ENCODE data around the gene RNF157.
"Not testable (repeated sequence)": the region's sequence is repeated elsewhere in the genome, so short reads cannot be mapped to it uniquely, and the experiment has no call there.

The RNF157 gene

DNA sequence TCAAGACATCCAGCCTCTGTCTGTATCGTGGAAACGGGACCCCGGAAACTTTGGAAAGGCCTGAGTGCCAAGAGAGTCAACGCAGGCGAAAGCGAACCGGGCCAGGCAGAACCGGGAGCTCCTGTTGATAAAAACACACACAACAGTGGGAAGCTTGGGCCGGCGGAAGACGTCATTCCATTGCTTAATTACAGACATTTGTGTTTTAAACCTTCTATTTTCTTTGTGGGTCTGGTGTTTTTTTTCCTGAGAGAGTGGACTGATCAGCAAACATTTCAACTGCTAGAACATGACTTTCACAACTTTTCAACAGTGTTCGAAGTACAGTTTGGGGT is 878 bp upstream of the RNF157 start:
- Histone ChIP-seq H3K4me1 (ENCODE audit: control insufficient read depth, insufficient read depth, low read length) (no peaks in the 10 kb centered on the region; the same call in 1 of the 2 replicates), H3K27ac (ENCODE audit: low read length) (no peak overlapping the region), H3K4me3 (ENCODE audit: low read length) (peak overlapping the region; percentile 31; the same call in 1 of the 2 replicates), H3K9me3 (ENCODE audit: control insufficient read depth, insufficient read depth, low read length) (no peaks in the 10 kb centered on the region), H3K36me3 (ENCODE audit: control insufficient read depth, insufficient read depth, low read length) (no peaks in the 10 kb centered on the region; the same call in 1 of the 2 replicates), H3K27me3 (ENCODE audit: control insufficient read depth, insufficient read depth, low read length) (peaks cover 8% of the 10 kb centered on the region; the same call in 1 of the 2 replicates)
- WGBS (ENCODE audit: insufficient coverage, insufficient read length), result no CpG with 5 or more reads among the region's 12 CpGs
- no peak for DNase-seq (ENCODE audit: low read depth, low spot score)

DNA sequence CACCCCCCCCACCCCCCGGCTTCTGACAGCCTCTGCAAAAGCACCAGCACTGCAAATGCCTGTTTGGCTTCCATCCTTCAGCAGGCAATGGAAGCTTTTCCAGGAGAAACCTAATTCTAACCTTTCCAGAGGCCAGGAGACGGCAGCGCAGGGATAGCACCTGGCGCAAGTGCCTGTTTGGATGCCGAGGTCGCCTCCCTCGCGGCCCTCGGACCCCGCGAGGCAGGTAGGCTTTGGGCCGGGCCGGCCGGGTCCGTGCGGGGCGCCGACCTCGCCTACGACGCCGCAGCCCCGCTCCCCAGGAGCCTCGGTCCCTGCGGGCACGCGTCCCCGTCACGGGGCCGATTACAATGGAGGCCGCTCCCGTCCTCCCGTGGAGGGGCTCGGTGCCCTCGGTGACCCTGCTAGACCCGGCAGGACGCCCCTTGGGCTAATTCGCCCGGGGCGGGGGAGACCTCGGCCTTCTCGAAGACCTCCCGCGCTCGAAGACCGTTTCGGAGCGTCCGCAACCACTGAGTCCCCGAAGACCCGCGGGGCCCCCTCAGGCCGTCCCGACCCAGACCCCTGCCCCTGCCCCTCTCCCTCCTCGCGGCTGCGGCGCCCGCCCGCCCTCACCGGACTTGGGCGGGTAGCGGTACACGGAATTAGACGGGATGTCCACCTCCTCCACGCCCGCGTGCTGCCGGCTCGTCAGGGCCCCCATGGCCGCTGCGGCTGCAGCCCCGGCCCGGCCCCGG is 587 bp downstream of the RNF157 start:
- no peak for DNase-seq (ENCODE audit: low read depth, low spot score)
- Histone ChIP-seq H3K4me1 (ENCODE audit: control insufficient read depth, insufficient read depth, low read length) (no peaks in the 10 kb centered on the region; the same call in 1 of the 2 replicates), H3K36me3 (ENCODE audit: control insufficient read depth, insufficient read depth, low read length) (no peaks in the 10 kb centered on the region; the same call in 1 of the 2 replicates), H3K4me3 (ENCODE audit: low read length) (peak overlapping the region; percentile 41; the same call in 1 of the 2 replicates), H3K27me3 (ENCODE audit: control insufficient read depth, insufficient read depth, low read length) (peaks cover 8% of the 10 kb centered on the region; the same call in 1 of the 2 replicates), H3K27ac (ENCODE audit: low read length) (no peak overlapping the region), H3K9me3 (ENCODE audit: control insufficient read depth, insufficient read depth, low read length) (no peaks in the 10 kb centered on the region)
- no CpG with 5 or more reads among the region's 75 CpGs for WGBS (ENCODE audit: insufficient coverage, insufficient read length)

GRCh38 chr17:76238847-76239537 is 1.3 kb downstream of the RNF157 start:
- H3K27me3 ChIP-seq (ENCODE audit: control insufficient read depth, insufficient read depth, low read length), result peaks cover 8% of the 10 kb centered on the region; the same call in 1 of the 2 replicates
- H3K36me3 ChIP-seq (ENCODE audit: control insufficient read depth, insufficient read depth, low read length), result no peaks in the 10 kb centered on the region; the same call in 1 of the 2 replicates
- H3K4me1 ChIP-seq (ENCODE audit: control insufficient read depth, insufficient read depth, low read length), result no peaks in the 10 kb centered on the region; the same call in 1 of the 2 replicates
- WGBS (ENCODE audit: insufficient coverage, insufficient read length), result no CpG with 5 or more reads among the region's 11 CpGs
- no peak overlapping the region for H3K27ac ChIP-seq (ENCODE audit: low read length)
- H3K4me3 ChIP-seq (ENCODE audit: low read length), result no peak overlapping the region
- no peak for DNase-seq (ENCODE audit: low read depth, low spot score)
- no peaks in the 10 kb centered on the region for H3K9me3 ChIP-seq (ENCODE audit: control insufficient read depth, insufficient read depth, low read length)

DNA sequence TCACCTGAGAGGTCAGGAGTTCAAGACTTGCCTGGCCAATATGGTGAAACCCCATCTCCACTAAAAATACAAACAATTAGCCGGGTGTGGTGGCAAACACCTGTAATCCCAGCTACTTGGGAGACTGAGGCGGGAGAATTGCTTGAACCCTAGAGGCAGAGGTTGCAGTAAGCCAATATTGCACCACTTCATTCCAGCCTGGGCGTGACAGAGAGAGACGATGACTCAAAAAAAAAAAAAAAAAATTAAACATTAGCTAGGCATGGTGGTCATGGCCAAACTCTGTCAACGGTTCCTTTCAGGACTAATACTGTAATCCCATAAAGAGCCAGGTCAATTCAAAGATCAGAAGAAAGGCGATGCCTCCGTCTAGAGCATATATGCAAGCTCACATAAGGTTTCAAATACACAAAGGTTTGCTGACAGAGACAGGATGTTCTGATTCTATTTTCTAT is 2.4 kb downstream of the RNF157 start:
- H3K27me3 ChIP-seq (ENCODE audit: control insufficient read depth, insufficient read depth, low read length), result peaks cover 8% of the 10 kb centered on the region; the same call in 1 of the 2 replicates
- no peaks in the 10 kb centered on the region; the same call in 1 of the 2 replicates for H3K36me3 ChIP-seq (ENCODE audit: control insufficient read depth, insufficient read depth, low read length)
- no peak overlapping the region for H3K27ac ChIP-seq (ENCODE audit: low read length)
- no peak for DNase-seq (ENCODE audit: low read depth, low spot score)
- H3K9me3 ChIP-seq (ENCODE audit: control insufficient read depth, insufficient read depth, low read length), result no peaks in the 10 kb centered on the region
- no peak overlapping the region for H3K4me3 ChIP-seq (ENCODE audit: low read length)
- no CpG with 5 or more reads among the region's 7 CpGs for WGBS (ENCODE audit: insufficient coverage, insufficient read length)
- no peaks in the 10 kb centered on the region for H3K4me1 ChIP-seq (ENCODE audit: control insufficient read depth, insufficient read depth, low read length)

DNA sequence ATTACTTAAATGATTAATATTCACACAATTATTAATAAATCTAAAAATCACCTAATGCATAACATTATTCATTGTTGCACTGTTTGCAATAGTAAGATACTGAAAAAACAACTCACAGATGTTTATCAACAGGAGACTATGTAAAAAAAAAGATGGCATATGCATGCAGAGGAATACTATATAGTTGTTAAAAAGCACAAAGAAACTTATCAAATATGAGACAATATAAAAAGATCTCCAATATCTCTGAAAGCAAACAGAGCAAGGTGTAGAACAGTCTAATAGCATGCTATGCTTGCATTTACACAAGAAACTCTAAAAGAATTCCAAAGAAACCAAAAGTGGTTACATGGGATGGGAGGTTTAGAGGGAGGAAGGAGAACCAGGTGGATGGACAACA is 3.7 kb downstream of the RNF157 start:
- Histone ChIP-seq H3K4me3 (ENCODE audit: low read length) (no peak overlapping the region), H3K27ac (ENCODE audit: low read length) (no peak overlapping the region), H3K27me3 (ENCODE audit: control insufficient read depth, insufficient read depth, low read length) (peaks cover 8% of the 10 kb centered on the region; the same call in 1 of the 2 replicates), H3K36me3 (ENCODE audit: control insufficient read depth, insufficient read depth, low read length) (no peaks in the 10 kb centered on the region; the same call in 1 of the 2 replicates), H3K9me3 (ENCODE audit: control insufficient read depth, insufficient read depth, low read length) (no peaks in the 10 kb centered on the region), H3K4me1 (ENCODE audit: control insufficient read depth, insufficient read depth, low read length) (no peaks in the 10 kb centered on the region)
- DNase-seq (ENCODE audit: low read depth, low spot score), result no peak

DNA sequence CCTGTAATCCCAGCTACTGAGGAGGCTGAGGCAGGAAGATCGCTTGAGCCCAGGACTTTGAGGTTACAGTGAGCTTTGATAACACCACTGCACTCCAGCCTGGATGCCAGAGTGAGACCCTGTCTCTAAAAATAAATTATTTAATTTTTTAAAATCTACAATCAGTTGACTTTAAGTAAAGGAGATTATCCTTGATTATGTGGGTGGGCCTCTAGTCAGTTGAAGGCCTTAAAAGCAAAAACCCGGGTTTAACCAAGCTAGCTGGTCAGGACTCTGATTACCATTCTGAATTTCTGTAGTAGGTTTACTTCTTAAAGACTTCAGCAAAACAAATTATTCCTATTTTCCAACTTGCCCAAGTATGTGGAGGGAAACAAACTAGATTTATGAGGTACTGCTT is 4.4 kb downstream of the RNF157 start:
- WGBS (ENCODE audit: insufficient coverage, insufficient read length), result no CpG with 5 or more reads among the region's 2 CpGs
- no peaks in the 10 kb centered on the region for H3K4me1 ChIP-seq (ENCODE audit: control insufficient read depth, insufficient read depth, low read length)
- H3K4me3 ChIP-seq (ENCODE audit: low read length), result no peak overlapping the region
- no peak for DNase-seq (ENCODE audit: low read depth, low spot score)
- no peaks in the 10 kb centered on the region; the same call in 1 of the 2 replicates for H3K36me3 ChIP-seq (ENCODE audit: control insufficient read depth, insufficient read depth, low read length)
- H3K9me3 ChIP-seq (ENCODE audit: control insufficient read depth, insufficient read depth, low read length), result no peaks in the 10 kb centered on the region
- no peak overlapping the region for H3K27ac ChIP-seq (ENCODE audit: low read length)
- peaks cover 8% of the 10 kb centered on the region; the same call in 1 of the 2 replicates for H3K27me3 ChIP-seq (ENCODE audit: control insufficient read depth, insufficient read depth, low read length)

DNA sequence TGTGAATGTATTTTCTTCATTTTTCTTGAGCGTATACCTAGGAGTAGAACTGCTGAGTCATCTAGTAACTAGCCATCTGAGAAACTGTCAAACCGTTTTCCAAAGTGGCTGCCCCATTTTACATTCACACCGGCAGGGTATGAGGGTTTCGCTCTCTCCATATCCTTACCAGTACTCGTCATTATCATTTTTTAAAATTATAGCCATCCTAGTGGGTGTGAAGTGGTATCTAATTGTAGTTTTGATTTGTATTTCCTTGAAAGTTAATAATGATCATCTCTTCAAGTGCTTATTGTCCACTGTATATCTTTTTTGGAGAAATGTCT is 6.0 kb downstream of the RNF157 start:
- Histone ChIP-seq H3K27me3 (ENCODE audit: control insufficient read depth, insufficient read depth, low read length) (peaks cover 5% of the 10 kb centered on the region; the same call in 1 of the 2 replicates), H3K4me3 (ENCODE audit: low read length) (no peak overlapping the region), H3K4me1 (ENCODE audit: control insufficient read depth, insufficient read depth, low read length) (no peaks in the 10 kb centered on the region), H3K9me3 (ENCODE audit: control insufficient read depth, insufficient read depth, low read length) (no peaks in the 10 kb centered on the region), H3K36me3 (ENCODE audit: control insufficient read depth, insufficient read depth, low read length) (no peaks in the 10 kb centered on the region), H3K27ac (ENCODE audit: low read length) (no peak overlapping the region)
- no CpG with 5 or more reads among the region's 5 CpGs for WGBS (ENCODE audit: insufficient coverage, insufficient read length)
- no peak for DNase-seq (ENCODE audit: low read depth, low spot score)

- H3K27ac ChIP-seq (ENCODE audit: low read length), result no peak overlapping the region
- H3K4me1 ChIP-seq (ENCODE audit: control insufficient read depth, insufficient read depth, low read length), result no peaks in the 10 kb centered on the region
- DNase-seq (ENCODE audit: low read depth, low spot score), result no peak
- H3K4me3 ChIP-seq (ENCODE audit: low read length), result no peak overlapping the region
- no peaks in the 10 kb centered on the region for H3K36me3 ChIP-seq (ENCODE audit: control insufficient read depth, insufficient read depth, low read length)
- peaks cover under 1% of the 10 kb centered on the region; the same call in 1 of the 2 replicates for H3K27me3 ChIP-seq (ENCODE audit: control insufficient read depth, insufficient read depth, low read length)
- no peaks in the 10 kb centered on the region for H3K9me3 ChIP-seq (ENCODE audit: control insufficient read depth, insufficient read depth, low read length)
- no CpG with 5 or more reads among the region's 6 CpGs for WGBS (ENCODE audit: insufficient coverage, insufficient read length)
Measured at GRCh38 chr17:76233588-76234353, 6.5 kb downstream of the RNF157 start.

DNA sequence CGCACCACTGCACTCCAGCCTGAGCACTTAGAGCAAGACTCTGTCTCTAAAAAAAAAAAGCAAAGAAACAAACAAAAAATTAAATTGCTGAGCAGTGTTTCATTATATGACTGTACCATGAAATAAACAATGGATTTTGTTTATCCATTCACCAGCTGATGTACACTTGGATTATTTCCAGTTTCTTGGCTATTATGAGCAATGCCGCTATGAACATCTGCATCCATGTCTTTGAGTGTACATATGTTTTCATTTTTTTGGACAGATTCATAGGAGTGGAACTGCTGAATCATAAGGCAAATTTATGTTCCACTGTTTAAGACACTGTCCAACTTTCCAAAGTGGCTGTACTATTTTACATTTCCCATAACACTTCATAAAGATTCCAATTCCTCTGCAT is 8.0 kb downstream of the RNF157 start:
- DNase-seq (ENCODE audit: low read depth, low spot score), result no peak
- H3K4me3 ChIP-seq (ENCODE audit: low read length), result no peak overlapping the region
- H3K4me1 ChIP-seq (ENCODE audit: control insufficient read depth, insufficient read depth, low read length), result no peaks in the 10 kb centered on the region
- no CpG with 5 or more reads among the region's 2 CpGs for WGBS (ENCODE audit: insufficient coverage, insufficient read length)
- H3K36me3 ChIP-seq (ENCODE audit: control insufficient read depth, insufficient read depth, low read length), result no peaks in the 10 kb centered on the region
- no peak overlapping the region for H3K27ac ChIP-seq (ENCODE audit: low read length)
- H3K9me3 ChIP-seq (ENCODE audit: control insufficient read depth, insufficient read depth, low read length), result no peaks in the 10 kb centered on the region
- no peaks in the 10 kb centered on the region for H3K27me3 ChIP-seq (ENCODE audit: control insufficient read depth, insufficient read depth, low read length)

DNA sequence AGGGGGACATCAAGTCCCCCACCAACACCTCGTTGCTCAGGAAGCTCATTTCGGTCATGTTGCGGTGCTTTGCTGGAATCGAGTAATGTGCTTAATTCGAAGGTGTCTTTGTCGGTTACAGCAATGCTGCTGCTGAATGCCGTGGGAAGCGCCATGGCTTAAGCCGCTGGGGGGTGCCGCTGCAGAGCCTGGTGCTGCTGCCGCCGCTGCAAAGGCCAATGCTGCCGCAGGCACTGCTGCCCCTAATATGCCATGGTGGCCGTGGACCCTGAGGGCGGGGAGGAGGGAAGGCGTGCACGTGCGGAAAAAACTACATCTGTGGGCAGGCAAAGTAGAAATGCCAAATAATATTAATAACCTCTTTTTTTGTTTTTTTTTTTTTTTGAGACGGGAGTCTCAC is 13.5 kb downstream of the RNF157 start:
- not testable (repeated sequence) for DNase-seq (ENCODE audit: low read depth, low spot score); H3K9me3 ChIP-seq (ENCODE audit: control insufficient read depth, insufficient read depth, low read length)
- no CpG with 5 or more reads among the region's 19 CpGs for WGBS (ENCODE audit: insufficient coverage, insufficient read length)

More for the DNA sequence above, 13.5 kb downstream of the RNF157 start:
- not testable (repeated sequence) for H3K27me3 ChIP-seq (ENCODE audit: control insufficient read depth, insufficient read depth, low read length); H3K27ac ChIP-seq (ENCODE audit: low read length); H3K4me1 ChIP-seq (ENCODE audit: control insufficient read depth, insufficient read depth, low read length); H3K36me3 ChIP-seq (ENCODE audit: control insufficient read depth, insufficient read depth, low read length); H3K4me3 ChIP-seq (ENCODE audit: low read length)

Data from iPS DF 6.9 (cell line).